ENCODE data around the gene MRGPRG.

- TF ChIP-seq TAF1 (IDR thresholded peaks at IDR 0.05; ENCODE audit: borderline replicate concordance, low read depth, low read length) (no peak), POLR2AphosphoS5 (IDR thresholded peaks at IDR 0.05; ENCODE audit: low read depth, low read length) (no peak), POLR2A (IDR thresholded peaks at IDR 0.05; ENCODE audit: low read depth, low read length) (no peak)
These were observed 774 bp upstream of the MRGPRG start for GRCh38 chr11:3219281-3219892.
